Mammary epithelial cell (primary cell): ENCODE results near the gene DHCR7.

ENCODE experiments used
- CTCF ChIP-seq, 2 donors: IDR thresholded peaks in 1 of 2; conservative IDR thresholded peaks in 1 of 2; 2 replicates each; pipeline ENCODE4 v1.5.1; 2011 to 2012; ENCODE audit warnings: inconsistent platforms in 2 of 2, low read length in 2 of 2, mild to moderate bottlenecking in 2 of 2, control low read depth in 1 of 2, low read depth in 1 of 2; ENCODE audit not compliant: insufficient read depth in 1 of 2; ENCODE audit errors: extremely low read depth in 1 of 2
- EZH2 ChIP-seq: IDR thresholded peaks from 2 replicates; pipeline ENCODE4 v1.6.1; 2012; ENCODE audit warnings: low read length, inconsistent platforms, borderline replicate concordance

- TF ChIP-seq CTCF (conservative IDR thresholded peaks at IDR 0.05 in 1 of 2, IDR thresholded peaks at IDR 0.05 in 1 of 2; ENCODE audit: extremely low read depth in 1 of 2, insufficient read depth in 1 of 2, low read depth in 1 of 2, low read length in 2 of 2) (no peak), EZH2 (no peak)
These were observed 37.3 kb upstream of the DHCR7 start for GRCh38 chr11:71485466-71485865.
